ENCODE results near the gene PEBP1.

The PEBP1 gene

GRCh38 chr12:118136559-118137003 lies 657 bp downstream of the PEBP1 start:
- no peak for DNase-seq

DNA sequence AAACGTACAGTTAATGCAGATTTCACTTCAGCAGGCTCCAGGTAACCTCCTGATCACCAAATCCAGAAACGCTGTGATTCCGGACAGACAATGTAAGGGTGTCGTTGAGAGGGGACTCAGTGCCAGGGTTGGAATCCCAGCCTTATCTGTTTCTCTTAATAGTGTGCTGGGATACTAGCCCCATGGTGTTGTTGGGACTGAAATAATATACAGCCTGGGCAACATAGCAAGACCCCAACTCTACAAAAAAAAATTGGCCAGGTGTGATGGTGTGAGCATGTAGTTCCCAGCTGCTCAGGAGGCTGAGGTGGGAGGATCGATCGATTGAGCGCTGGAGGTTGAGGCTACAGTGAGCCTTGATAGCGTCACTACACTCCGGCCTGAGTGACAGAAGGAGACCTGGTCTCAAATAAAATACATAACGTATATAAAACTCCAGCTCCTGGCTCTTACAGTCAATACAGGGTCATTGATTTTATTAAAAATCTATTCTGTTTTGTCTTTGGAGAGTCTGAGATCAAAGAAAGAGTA lies 1.3 kb downstream of the PEBP1 start:
- no peak for DNase-seq

- no peak for DNase-seq
Observed at GRCh38 chr12:118140825-118141224, 4.9 kb downstream of the PEBP1 start.

DNA sequence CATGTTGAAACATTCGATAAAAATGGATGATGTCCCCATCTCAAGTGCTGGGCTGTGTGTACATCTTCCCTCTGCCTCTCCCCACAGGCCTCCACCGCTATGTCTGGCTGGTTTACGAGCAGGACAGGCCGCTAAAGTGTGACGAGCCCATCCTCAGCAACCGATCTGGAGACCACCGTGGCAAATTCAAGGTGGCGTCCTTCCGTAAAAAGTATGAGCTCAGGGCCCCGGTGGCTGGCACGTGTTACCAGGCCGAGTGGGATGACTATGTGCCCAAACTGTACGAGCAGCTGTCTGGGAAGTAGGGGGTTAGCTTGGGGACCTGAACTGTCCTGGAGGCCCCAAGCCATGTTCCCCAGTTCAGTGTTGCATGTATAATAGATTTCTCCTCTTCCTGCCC lies 8.6 kb downstream of the PEBP1 start:
- no peak for DNase-seq

DNA sequence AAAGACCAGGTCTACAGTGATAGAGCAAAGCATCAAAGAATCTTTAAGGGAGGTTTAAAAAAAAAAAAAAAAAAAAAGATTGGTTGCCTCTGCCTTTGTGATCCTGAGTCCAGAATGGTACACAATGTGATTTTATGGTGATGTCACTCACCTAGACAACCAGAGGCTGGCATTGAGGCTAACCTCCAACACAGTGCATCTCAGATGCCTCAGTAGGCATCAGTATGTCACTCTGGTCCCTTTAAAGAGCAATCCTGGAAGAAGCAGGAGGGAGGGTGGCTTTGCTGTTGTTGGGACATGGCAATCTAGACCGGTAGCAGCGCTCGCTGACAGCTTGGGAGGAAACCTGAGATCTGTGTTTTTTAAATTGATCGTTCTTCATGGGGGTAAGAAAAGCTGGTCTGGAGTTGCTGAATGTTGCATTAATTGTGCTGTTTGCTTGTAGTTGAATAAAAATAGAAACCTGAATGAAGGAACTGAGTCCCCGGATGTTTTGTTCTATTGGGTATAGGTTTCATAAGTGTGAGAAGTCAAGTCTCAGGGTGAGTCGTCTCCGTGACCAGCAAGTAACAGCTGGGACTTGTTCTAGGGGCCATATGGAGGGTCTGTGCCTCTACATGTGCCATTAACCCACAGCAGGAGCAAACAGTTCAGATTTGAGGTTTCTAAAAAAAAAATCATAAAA lies 9.3 kb downstream of the PEBP1 start:
- no peak for DNase-seq

DNA sequence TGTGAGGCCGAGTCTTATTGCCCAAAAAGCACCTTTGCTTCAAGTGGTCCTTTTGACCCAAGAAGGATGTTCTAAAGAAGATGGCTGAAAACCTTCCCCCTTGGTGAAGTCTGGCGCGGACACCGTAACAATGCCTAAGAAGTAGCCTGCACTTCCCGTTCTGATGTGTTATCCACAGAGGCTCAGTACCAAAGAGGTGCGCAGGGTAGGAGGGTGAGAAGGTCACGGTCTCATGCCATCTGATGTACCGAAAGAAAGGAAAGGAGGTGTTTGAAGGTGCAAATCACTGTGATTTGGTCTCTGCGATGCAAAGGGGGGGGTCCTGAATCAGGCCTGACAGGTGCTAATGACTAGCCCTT lies 9.9 kb downstream of the PEBP1 start:
- DNase-seq = no peak

- DNase-seq = no peak
Observed at GRCh38 chr12:118148287-118148686, 12.4 kb downstream of the PEBP1 start.

DNA sequence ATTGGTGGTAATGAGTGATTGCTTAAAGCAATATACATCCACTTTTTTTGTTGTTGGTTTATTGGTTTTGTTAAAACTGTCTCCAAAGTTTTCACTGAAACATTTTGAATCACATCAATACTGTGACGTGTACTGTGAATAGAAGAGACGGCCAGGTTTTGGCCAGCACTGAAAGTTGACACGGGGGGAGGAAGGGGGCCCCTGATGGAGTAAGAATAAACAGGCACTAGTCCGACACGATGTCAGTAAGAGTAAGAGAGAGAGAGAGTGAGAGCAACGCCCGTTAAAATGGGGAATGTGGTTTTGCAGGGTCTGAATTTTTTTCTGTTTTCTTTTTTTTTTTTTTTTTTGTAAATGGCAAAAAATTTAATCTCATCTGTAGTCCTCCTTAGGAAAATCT lies 14.7 kb downstream of the PEBP1 start:
- DNase-seq = no peak

DNA sequence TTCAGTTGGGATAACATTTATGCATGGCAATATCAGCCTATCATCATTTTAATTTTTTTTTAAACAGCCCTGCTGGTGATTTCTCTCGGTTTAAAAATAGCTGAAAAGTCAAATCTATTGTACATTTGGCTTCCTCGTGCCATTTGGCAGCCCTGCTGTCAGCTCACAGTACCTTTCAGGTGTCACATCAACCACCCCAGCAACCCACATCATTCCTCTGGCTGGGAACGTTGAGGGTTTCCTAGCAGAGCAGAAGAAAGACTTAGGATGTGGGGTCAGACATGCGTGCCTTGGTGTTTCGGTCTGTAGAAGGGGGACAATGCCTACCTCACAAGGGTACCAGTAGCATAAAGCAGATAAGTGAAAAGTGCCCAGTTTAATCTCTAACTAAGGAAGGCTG lies 15.8 kb downstream of the PEBP1 start:
- no peak for DNase-seq

GRCh38 chr12:118160536-118160935 lies 24.6 kb downstream of the PEBP1 start:
- no peak for DNase-seq

GRCh38 chr12:118164798-118165486 lies 29.0 kb downstream of the PEBP1 start:
- no peak for DNase-seq

DNA sequence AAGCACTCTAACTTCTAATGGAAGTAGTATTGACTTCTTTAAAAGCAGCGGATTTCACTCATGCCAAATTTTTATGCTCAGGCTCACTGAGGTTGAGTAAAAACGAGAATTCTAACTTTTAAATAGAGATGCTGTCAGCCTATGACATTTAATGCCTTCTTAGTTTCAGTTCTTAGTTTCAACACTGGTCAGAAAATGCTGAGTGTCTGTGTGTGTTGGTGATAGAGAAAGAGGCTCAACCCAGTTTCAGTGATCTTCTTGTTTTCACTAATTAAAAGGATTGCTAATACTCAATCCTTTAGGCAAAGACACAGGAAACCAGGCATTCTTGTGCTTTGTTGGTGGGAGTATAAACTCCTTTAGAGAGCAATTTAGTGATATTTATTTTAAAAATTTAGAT lies 31.0 kb downstream of the PEBP1 start:
- DNase-seq = no peak

- DNase-seq = no peak
Observed at GRCh38 chr12:118175823-118176447, 40.0 kb downstream of the PEBP1 start.

GRCh38 chr12:118183155-118183554 lies 47.2 kb downstream of the PEBP1 start:
- DNase-seq = no peak

- no peak for DNase-seq
Observed at GRCh38 chr12:118183711-118184110, 47.8 kb downstream of the PEBP1 start.

GRCh38 chr12:118185602-118186397 lies 49.9 kb downstream of the PEBP1 start:
- DNase-seq = no peak

DNA sequence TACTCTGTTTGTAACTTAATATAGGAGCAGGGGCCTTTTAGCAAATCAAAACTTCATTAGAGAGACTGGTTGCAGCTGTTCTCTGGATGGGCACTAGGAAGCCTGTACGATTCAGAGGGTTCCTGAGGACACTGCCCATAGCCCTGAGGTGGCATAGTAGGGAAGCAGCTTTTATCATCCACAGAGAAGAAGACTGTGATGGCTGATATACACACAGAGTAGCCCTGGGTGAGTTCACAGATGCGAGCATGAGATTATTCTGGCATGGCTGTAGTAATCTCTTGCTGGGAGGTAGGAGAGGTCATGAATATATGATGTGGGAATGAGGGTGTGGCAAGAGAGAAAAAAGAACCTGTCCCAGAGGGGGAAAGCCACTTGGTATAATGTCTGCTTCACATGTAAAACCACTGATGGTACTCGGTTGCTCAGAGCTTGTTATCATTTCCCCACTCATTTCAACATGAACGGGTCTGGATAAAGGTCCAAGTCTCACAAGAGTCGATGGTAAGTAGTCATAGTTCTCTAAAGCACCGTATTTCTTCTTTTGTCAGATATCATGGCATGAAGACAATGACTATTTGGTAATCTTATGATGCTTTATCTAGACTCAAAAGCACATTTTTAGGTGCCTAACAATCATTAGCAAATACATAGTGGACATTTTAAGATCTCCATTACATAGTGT lies 52.0 kb downstream of the PEBP1 start:
- no peak for DNase-seq

DNA sequence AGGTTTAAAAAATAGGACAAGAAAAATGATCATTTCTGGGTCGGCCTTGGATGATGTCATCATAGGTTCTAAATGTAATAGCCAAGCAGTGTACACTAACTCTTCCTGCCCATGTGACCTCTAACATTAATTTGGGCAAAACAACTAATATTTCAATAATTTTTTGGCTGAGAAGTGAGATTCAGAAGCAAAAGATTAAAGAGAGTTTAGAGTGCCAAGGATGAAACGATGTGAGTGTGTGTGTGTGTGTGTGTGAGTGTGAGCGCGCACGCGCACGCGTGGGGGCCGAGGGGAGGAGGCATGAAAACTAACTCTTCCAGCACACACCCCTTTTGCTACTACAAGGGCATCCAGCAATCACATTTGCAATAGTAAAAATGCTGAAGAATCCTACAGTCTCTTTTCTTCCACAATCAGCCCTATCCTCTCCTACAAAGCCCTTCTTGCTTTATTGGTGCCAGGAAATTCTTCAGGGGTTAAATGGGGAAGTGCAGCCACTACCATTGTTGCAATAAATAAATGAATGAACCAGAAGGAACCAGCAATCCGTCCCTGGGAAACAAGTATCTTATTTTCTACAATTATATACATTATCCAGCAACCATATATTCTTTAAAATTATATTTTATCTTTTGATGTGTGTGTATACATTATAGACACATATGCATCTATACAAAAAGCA lies 52.9 kb downstream of the PEBP1 start:
- DNase-seq = no peak

DNA sequence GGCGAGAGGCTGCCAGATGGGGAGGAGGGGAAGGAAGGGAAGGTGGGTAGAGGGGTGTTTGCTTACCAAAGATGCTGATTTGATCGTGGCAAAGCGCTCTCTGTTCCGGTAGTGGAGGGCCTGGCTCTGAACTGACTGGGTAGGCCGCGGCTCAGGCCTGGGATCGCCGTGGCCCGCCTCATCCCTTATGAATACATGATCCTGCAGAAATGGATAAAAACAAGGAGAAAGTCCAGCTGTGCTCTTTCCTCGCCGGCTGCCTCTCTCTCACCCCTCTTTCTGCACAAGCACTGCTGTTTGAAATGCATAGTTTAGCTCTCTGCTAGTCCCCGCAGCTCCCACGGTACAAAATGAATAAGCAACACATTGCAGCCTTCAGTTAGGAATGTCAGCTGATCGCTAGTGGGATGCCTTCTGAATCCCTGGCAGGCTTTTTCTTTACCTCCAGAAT lies 53.8 kb downstream of the PEBP1 start:
- DNase-seq = no peak

- no peak for DNase-seq
Observed at GRCh38 chr12:118190266-118190665, 54.3 kb downstream of the PEBP1 start.

- DNase-seq = no peak
Observed at GRCh38 chr12:118193477-118193876, 57.6 kb downstream of the PEBP1 start.

- DNase-seq = no peak
Observed at GRCh38 chr12:118193958-118194357, 58.0 kb downstream of the PEBP1 start.

All from GOT3 (cell line).